Stimulated activated CD8-positive, alpha-beta memory T cell treated with anti-CD3 and anti-CD28 coated beads, Interleukin-12 subunit alpha, Interleukin-12 subunit beta, amount 100 ng/mL, for 24 hours (primary cell): ENCODE results near the gene CPS1.

Experiments
- DNase-seq: peaks from one replicate; pipeline ENCODE4 v3.0.0-alpha.2; 2020; ENCODE audit errors: extremely low read depth

Gene CPS1

GRCh38 chr2:210681491-210681890 is 125.1 kb downstream of the CPS1 start:
- DNase-seq = no peak

- DNase-seq = no peak
These were observed 130.0 kb downstream of the CPS1 start for GRCh38 chr2:210686401-210686800.

- DNase-seq = no peak
These were observed 131.5 kb downstream of the CPS1 start for GRCh38 chr2:210687786-210688470.

- no peak for DNase-seq
These were observed 151.5 kb downstream of the CPS1 start for GRCh38 chr2:210707900-210708299.

- no peak for DNase-seq
These were observed 156.7 kb downstream of the CPS1 start for GRCh38 chr2:210713122-210713521.

GRCh38 chr2:210715560-210716082 is 159.2 kb downstream of the CPS1 start:
- no peak for DNase-seq

- DNase-seq = no peak
These were observed 162.1 kb downstream of the CPS1 start for GRCh38 chr2:210718503-210718902.

GRCh38 chr2:210722092-210722491 is 165.7 kb downstream of the CPS1 start:
- DNase-seq = no peak

GRCh38 chr2:210727549-210727948 is 171.2 kb downstream of the CPS1 start:
- no peak for DNase-seq
